Fibroblast of the aortic adventitia (primary cell): ENCODE measurements around the gene NRG2. TPM values are rescaled to one million over a fixed set of nuclear protein-coding genes. Genes with fewer than 3 reads are reported as not detected.

Experiments
- DNase-seq: peaks from one replicate; pipeline ENCODE4 v3.0.0-alpha.2; 2010; ENCODE audit warnings: low read depth
- H3K4me3 ChIP-seq: 2 replicates; pipeline ENCODE4 v1.5.1; 2011; ENCODE audit warnings: low read depth, mild to moderate bottlenecking, control low read depth, low read length, moderate library complexity
- total RNA-seq: library from RNA; depleted of rRNA; stranded (reverse); fragments of >200 nt; gene quantifications from 2 replicates; pipeline ENCODE4 v1.2.3, GENCODE V29; 2012; ENCODE audit warnings: low replicate concordance
- TF ChIP-seq, protein P1 (sequence below): IDR thresholded peaks from 2 replicates; pipeline ENCODE4 v1.5.1; 2011; ENCODE audit warnings: mild to moderate bottlenecking, low read length, control low read depth, inconsistent platforms; ENCODE audit not compliant: insufficient read depth

The NRG2 gene
- total RNA-seq, 1 donor = 0.36 TPM

DNA sequence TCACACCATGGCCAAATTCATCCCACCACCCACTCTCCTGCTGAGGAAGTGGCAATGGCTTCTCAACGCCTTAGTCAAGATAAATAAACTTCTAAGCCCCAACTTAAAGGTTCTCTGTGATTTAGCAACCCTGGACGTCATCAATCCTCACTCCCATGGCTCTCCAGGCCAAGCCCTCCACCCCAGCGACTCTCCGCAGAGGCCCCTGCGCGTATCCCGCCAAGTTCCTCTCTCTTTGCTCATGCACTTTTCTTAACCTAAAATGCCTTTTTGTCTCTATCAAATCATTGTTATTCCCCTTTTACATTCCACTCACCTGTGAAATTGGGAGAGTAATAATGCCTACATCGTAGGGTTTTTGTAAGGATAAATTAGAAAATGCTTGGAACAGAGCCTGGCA lies 88.6 kb downstream of the NRG2 start:
- no peak for DNase-seq
- H3K4me3 ChIP-seq = no peak overlapping the region
- TF ChIP-seq, protein P1, sequence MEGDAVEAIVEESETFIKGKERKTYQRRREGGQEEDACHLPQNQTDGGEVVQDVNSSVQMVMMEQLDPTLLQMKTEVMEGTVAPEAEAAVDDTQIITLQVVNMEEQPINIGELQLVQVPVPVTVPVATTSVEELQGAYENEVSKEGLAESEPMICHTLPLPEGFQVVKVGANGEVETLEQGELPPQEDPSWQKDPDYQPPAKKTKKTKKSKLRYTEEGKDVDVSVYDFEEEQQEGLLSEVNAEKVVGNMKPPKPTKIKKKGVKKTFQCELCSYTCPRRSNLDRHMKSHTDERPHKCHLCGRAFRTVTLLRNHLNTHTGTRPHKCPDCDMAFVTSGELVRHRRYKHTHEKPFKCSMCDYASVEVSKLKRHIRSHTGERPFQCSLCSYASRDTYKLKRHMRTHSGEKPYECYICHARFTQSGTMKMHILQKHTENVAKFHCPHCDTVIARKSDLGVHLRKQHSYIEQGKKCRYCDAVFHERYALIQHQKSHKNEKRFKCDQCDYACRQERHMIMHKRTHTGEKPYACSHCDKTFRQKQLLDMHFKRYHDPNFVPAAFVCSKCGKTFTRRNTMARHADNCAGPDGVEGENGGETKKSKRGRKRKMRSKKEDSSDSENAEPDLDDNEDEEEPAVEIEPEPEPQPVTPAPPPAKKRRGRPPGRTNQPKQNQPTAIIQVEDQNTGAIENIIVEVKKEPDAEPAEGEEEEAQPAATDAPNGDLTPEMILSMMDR = no peak

DNA sequence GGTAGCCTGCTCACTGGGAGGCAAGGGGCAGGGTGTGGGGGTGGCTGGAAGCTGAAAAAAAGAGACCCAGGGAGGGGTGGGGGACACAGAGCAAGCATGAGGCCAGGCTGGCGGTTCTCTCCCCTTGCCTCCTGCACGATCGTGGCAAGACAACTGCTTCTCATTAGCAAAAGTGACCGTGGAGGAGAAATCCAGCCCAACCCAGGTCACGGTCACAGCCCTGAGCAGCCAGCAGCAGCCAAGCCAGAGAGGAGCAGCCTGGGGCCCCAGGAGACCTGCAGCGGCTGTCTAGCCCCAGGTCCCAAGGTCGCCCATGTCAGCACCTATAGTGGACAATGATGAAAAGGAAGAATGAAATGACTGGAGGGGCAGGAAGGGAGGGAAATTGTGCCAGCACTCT lies 89.1 kb downstream of the NRG2 start:
- H3K4me3 ChIP-seq = no peak overlapping the region
- no peak for DNase-seq
- TF ChIP-seq, protein P1 = no peak

DNA sequence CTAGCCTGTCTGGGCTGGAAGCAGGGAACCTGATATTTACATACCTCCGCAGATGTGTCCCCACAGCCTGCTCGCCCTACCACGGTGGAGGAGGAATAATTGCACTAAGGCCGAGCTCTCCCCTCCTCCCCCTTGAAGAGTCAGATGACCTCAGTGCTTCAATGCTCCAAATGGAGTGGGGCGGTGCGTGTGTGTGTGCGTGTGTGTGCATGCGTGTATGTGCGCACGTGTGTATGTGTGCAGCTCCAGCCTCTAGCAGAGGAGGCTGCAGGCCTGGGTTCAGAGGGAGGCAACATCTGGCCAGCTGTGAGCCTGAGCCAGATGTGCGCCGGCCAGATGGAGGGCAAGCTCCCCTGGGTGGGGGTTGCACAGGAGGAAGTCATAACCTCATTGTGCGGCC lies 90.5 kb downstream of the NRG2 start:
- no peak overlapping the region for H3K4me3 ChIP-seq
- DNase-seq = no peak
- TF ChIP-seq, protein P1 = no peak

DNA sequence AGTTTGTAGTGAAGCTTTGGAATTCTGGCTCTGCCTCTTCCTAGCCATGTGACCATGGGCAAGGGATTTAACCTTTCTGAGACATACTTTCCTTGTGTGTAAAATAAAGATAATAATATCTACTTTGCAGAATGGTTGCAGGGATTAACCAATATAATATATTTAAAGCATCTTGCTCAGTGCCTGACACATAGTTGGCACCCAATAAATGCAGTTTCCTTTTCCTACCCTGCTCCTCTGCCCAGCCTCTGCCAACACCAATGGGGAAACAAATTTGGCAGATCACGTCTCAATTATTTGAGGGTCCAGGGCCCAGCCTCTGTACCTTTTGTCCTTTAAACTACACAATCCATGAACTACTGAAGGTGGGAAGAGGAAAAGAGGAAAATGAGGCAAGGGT lies 91.1 kb downstream of the NRG2 start:
- no peak for DNase-seq
- no peak overlapping the region for H3K4me3 ChIP-seq
- TF ChIP-seq, protein P1 = no peak

DNA sequence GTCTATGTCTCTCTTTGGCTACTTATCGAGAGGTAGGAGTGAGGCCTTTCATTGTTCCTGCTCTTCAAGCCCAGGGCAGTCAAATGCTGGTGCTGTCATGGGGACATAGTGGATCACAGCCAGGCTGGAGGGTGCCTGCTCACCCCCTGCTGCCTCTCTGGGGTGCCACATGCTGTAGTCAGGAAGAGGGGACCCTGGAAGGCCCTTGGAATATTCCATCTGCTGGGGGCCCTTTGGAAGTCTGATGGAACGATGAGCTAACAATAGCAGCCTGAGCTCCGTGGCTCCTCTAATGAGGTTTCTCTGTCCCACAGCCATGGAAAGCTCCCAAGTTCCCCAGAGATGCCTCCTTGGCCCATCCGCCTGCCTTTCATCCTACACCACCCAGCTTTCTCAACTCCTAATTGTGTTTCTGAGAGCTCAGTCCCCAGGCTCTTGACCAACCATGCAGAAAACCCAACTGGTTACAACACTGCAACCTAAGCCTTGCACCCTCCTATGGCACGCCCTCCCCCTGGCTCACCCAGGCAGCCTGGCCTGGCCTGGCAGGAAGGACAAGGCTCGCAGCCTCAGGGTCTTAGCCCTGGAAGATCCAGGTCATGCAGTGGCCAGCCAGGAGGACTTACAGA lies 91.7 kb downstream of the NRG2 start:
- TF ChIP-seq, protein P1 = no peak
- no peak overlapping the region for H3K4me3 ChIP-seq
- DNase-seq = no peak

DNA sequence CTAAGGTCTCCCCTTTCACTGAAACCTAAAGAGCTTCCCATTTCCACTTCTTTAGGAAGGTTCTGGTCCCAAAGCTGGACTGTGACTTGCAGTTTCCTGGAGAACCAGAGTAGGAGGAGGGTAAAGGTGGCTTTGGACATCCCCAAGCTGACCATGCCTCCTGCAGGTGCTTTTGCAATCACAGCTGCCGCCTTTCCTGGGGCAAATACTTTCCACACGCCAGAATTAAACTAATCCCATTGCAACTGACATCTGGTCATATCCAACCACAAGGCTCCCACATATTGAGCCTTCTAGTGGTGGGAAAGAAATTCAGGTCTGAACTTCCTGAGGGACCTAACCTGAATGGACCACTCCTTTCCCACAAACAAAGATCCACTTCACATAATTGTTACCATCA lies 92.7 kb downstream of the NRG2 start:
- TF ChIP-seq, protein P1 = no peak
- no peak overlapping the region for H3K4me3 ChIP-seq
- DNase-seq = no peak

DNA sequence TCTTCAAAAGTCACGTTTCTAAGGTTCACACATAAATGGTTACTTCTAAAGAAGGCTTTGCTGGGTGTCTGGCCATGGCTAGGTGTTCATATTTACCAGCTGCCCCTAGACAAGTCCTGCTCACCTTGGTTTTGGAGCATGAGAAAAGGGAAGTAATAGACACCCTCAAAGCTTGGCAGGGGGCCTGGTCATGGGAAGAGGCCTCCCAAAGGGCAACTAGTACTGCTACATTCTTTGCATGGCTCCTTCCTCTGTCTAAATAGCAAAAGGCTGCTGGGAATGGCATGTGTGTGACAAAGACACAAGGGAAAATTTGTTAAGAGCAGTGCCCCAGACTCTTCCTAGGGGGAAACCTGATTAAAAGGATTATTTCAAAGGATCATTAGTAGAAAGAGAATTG lies 93.4 kb downstream of the NRG2 start:
- TF ChIP-seq, protein P1 = no peak
- DNase-seq = no peak
- no peak overlapping the region for H3K4me3 ChIP-seq
